GM19099 (cell line): Measurements from ENCODE around the gene CMC2.

Source experiments
- POLR2A ChIP-seq: IDR thresholded peaks from 3 replicates; pipeline ENCODE4 v1.6.1; 2011; ENCODE audit warnings: low read depth; ENCODE audit not compliant: insufficient read length; ENCODE audit errors: extremely low read depth

CMC2 gene

GRCh38 chr16:81006813-81007695 is at the start of gene CMC2, which contains the start of gene CENPN:
TSS of gene CMC2 (minus strand) at chr16:81006885. CDS start at chr16:80997394, 9,491 bp downstream.
TSS of gene CENPN (plus strand) at chr16:81007214. CDS start at chr16:81011940, 4,726 bp downstream.
- TF ChIP-seq POLR2A: peak; percentile 77

- no peak for TF ChIP-seq POLR2A
Observed at GRCh38 chr16:81053761-81054160, 47.1 kb upstream of the CMC2 start.

DNA sequence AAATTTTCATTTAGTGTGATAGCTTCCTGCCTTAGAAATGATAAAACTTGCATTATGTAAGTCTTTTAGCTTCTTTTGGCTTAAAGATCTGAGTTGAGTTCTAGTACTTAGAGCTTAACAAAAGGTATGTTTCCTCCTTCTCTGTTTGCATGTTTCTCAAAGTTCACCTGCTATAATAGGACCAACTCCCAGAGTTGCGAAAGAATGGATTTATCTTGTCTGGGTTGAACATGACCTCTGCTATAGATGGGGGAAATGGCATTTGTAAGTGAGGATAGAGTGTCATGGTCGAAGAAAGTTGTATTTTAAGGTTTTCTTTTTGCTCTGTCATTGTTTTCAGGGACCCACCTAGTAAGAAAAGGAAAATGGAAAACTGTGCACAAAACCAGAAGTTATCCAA is 36.1 kb upstream of the CMC2 start:
- no peak for TF ChIP-seq POLR2A

- TF ChIP-seq POLR2A: no peak
Observed at GRCh38 chr16:81041696-81042095, 35.0 kb upstream of the CMC2 start.

- TF ChIP-seq POLR2A: no peak
Observed at GRCh38 chr16:81040842-81041241, 34.2 kb upstream of the CMC2 start.

DNA sequence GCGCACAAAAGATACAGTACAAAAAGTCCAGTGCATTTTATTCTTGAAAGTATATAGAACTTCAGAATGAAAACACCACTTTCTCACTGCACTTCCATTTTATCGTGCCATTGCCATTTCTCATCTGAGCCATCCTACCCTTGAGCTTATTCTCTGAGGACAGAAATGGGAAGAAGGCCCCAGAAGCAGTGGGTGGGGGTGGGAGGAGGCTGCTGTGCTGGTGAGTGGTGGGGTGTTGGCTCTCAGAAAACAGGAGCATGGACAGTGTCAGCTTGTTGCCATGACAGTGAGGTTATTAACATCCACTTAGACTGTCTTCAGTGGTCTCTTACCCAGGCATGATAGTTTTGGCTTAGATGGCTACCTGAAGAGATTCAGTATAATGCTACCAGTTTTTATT is 33.4 kb upstream of the CMC2 start:
- no peak for TF ChIP-seq POLR2A

DNA sequence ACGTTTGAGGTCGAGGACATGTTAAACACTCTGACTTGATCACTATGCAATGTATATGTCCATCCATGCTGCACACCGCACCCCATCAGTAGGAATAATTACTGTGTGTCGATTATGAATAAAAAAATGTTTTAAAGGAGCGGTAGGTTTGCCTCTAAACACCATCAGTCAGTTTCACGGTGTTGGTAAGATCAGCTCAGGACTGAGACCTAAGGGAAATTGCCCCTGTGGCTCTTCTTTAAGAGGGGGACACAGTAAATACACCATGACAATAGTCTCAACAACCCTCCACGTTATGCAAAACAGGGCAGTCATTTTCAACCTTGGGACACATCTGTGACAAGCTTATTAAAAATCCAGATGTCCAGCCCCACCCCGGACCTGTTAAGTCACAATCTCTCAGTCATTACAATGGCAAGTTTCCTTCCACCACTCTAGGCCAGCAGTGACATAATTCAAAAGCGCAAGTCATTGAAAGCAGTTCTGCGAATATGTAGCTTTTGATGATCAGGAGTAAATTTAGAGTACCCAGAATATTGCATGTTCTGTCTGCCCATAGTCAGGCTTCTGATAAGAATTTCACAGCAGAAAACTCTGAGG is 30.2 kb upstream of the CMC2 start:
- TF ChIP-seq POLR2A: no peak

DNA sequence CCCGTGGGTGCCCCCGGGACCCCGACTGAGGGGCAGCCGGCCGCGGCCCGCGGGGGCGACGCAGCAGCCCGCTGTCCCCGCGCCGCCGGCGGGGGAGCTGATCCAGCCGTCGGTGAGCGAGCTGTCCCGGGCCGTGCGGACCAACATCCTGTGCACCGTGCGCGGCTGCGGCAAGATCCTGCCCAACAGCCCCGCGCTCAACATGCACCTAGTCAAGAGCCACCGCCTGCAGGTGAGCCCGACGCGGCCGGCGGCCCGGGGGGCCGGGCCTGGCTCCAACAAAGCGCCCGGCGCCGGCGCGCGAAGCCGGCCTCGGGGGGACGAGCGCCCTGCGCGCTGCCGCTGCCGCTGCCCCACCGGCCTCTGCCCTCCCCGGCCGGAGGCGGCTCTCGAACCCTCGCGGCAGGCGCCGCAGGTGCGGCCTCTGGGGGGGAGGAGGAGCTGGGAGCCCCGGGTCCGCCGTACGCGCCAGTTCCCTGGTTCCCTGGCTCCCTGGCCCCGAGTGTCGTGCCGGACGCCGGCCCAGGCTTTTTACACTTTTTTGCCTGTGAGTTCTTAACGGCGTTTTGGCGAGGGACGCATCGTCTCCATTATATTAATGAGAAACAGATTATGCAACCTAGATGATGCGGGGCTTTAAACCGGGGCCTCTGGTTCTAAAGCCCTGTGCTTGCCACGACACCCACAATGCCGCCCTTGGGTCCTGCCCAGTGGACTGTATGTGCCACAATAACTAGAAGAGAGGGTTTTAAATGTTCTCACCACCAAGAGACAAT is 29.5 kb upstream of the CMC2 start:
- no peak for TF ChIP-seq POLR2A

DNA sequence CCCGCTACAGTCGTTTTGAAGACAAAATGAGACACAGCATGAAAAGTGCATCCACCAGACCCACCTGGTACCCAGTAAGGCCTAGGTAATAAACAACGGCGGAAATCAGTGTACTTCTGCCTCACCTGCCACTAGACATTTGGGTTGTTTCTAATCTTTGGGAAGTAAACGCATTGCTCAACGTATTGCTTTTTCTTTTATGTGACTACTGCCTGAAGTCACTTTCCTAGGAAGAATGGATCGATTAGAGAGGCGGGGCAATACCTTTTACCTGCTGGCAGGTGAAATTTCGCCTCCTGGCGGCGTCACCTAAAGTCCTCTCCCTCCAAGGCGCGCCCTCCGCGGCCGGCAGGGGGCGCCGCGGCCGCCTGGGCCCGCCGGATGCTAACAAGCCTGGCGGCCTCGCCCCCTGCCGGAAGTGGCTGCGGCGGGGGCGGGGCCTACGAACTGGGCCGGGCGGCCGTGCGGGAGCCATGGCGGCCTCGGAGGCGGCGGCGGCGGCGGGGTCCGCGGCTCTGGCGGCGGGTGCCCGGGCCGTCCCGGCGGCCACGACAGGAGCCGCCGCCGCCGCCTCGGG is 28.8 kb upstream of the CMC2 start, which contains the start of gene ATMIN:
TSS of gene ATMIN (plus strand) at position 445 of the 577 bp plus-strand sequence. CDS start at position 474, 29 bp downstream.
- peak; percentile 75 for TF ChIP-seq POLR2A

DNA sequence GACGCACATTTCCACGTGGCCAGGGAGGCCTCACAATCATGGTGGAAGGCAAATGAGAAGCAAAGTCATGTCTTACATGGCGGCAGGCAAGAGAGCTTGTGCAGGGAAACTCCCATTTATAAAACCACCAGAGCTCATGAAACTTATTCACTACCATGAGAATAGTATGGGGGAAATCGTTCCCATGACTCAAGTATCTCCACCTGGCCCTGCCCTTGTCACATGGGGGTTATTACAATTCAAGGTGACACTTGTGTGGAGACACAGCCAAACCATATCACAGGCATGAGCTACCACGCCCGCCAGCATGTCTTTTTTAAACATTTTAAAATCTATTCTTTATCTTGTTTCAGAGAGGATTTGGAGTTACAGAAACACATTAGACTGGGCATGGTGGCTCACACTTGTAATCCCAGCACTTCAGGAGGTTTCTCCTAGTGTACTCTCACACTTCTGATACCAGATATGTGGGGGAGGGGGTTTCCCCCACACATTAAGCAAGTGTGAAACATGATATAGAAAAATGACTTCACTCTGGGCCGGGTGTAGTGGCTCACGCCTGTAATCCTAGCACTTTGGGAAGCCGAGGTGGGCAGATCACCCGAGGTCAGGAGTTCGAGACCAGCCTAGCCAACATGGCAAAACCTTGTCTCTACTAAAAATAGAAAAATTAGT is 23.4 kb upstream of the CMC2 start:
- no peak for TF ChIP-seq POLR2A

DNA sequence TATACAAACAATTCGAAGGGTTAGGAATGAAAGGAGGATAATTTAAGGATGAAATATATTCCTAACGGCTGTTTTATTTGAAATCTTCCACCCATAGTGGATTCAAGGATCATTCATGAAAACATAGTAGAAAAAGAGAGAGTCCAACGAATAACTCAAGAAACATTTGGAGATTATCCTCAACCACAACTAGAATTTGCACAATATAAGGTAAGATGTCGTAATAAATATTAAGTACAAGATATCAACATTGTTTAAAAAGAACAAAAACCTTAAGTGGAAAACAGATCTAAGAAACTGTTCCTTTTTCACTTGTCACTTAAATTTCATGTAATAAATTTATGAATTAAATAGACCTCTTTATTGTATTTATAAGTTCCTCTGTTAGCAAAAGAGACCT is 19.7 kb upstream of the CMC2 start:
- TF ChIP-seq POLR2A: no peak

DNA sequence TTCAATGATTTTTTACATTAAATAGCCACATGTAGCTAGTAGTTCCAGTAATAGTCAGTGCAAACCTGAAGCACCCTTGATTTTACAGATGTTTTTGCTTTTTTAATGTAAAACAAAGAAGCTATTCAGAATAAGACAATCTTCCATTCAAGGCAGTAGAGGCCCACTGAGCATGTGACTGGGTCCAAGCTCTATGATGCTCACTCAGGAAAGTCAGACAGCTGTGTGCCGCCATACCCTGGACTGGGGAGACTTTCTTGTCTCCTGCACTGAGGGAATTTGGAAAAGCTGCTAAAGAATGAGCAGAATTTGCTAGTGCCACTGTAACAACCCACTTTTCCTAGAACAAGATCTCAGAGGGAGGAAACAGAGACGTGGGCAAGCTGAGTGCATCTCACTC is 11.8 kb upstream of the CMC2 start:
- TF ChIP-seq POLR2A: no peak

DNA sequence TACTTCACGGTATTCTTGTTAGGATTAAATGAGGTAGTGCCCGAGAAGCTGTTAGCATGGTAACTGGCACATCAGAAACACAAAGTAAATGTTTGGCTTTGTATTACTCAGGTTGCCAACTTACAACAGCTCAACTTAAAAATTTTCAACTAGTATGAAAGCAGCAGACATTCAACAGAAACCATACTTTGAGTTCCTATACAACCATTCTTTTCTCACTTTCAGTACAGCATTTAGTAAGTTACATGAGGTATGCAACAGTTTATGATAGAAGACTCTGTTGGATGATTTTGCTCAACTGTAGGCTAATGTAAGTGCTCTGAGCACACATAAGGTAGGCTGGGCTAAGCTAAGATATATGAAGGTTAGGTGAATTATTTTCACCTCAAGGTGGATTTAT is 8.0 kb upstream of the CMC2 start:
- TF ChIP-seq POLR2A: no peak

DNA sequence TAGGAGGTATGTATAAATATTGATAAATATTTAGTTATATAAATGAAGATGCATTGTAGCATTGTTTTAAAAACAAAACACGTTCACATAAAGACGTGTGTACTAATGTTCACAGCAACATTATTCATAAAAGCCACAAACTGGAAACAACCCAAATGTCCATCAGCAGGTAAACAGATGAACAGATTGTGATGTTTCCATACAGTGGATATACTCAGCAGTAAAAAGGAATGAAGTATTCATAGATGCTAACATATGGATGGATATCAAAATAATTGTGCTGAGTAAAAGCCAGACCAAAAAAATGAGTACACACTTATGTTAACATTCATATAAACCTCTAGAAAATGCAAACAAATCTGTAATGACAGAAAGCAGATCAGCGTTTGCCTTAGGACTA is 6.3 kb upstream of the CMC2 start:
- TF ChIP-seq POLR2A: no peak

DNA sequence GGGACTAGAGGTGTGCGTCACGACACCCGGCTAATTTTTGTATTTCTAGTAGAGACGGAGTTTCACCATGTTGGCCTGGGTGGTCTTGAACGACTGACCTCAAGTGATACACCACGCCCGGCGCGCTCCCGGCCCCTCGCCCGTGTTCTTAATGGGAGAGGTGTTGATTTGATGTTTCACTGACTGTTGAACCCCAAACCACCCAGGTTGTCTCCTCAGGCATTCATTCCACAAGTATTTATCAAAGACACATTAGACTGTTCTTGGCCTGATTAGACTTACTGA is 1.8 kb upstream of the CMC2 start:
- no peak for TF ChIP-seq POLR2A
